WTC11 (cell line): ENCODE measurements around the gene PRSS27.

Source experiments
- CREB1 ChIP-seq: sonication (generic); formaldehyde crosslinking; IDR thresholded peaks from 2 replicates; pipeline ENCODE4 v1.8.0; 2023; ENCODE audit warnings: mild to moderate bottlenecking, missing genetic modification reagents
- CTCF ChIP-seq: fragments of 200-600 bp; IDR thresholded peaks from 2 replicates; pipeline ENCODE4 v1.8.0; 2022; ENCODE audit warnings: antibody characterized with exemption
- E2F5 ChIP-seq: sonication (generic); formaldehyde crosslinking; IDR thresholded peaks from 2 replicates; pipeline ENCODE4 v1.8.1; 2022; ENCODE audit warnings: mild to moderate bottlenecking, moderate library complexity, missing genetic modification reagents
- ESRRA ChIP-seq: sonication (generic); formaldehyde crosslinking; IDR thresholded peaks from 2 replicates; pipeline ENCODE4 v1.8.1; 2022; ENCODE audit warnings: mild to moderate bottlenecking, missing genetic modification reagents, borderline replicate concordance
- FOXK1 ChIP-seq: sonication (generic); formaldehyde crosslinking; IDR thresholded peaks from 2 replicates; pipeline ENCODE4 v1.8.0; 2022; ENCODE audit warnings: mild to moderate bottlenecking, moderate library complexity, missing genetic modification reagents
- PREB ChIP-seq: sonication (generic); formaldehyde crosslinking; IDR thresholded peaks from 2 replicates; pipeline ENCODE4 v1.8.1; 2022; ENCODE audit warnings: mild to moderate bottlenecking, missing genetic modification reagents, moderate library complexity, borderline replicate concordance
- SOX15 ChIP-seq: fragments of 250-450 bp; sonication (Bioruptor Pico); IDR thresholded peaks from 2 replicates; pipeline ENCODE4 v1.9.0; 2021; ENCODE audit warnings: mild to moderate bottlenecking
- USF2 ChIP-seq: sonication (generic); formaldehyde crosslinking; IDR thresholded peaks from 2 replicates; pipeline ENCODE4 v1.8.1; 2023; ENCODE audit warnings: mild to moderate bottlenecking, missing genetic modification reagents, moderate library complexity
- ZNF532 ChIP-seq: fragments of 250-450 bp; sonication (Bioruptor Pico); IDR thresholded peaks from 2 replicates; pipeline ENCODE4 v1.9.0; 2021; ENCODE audit warnings: mild to moderate bottlenecking, borderline replicate concordance

GRCh38 chr16:2699791-2700600 is 20.0 kb downstream of the PRSS27 start:
- no peak for TF ChIP-seq CTCF
- no peak for TF ChIP-seq ZNF532 (CRISPR knock-in tag)
- TF ChIP-seq USF2 (CRISPR knock-in tag), result no peak
- TF ChIP-seq PREB (CRISPR knock-in tag), result no peak
- TF ChIP-seq SOX15 (CRISPR knock-in tag), result no peak
- no peak for TF ChIP-seq FOXK1 (CRISPR knock-in tag)
- no peak for TF ChIP-seq E2F5 (CRISPR knock-in tag)
- TF ChIP-seq CREB1 (CRISPR knock-in tag), result no peak
- TF ChIP-seq ESRRA (CRISPR knock-in tag), result no peak
